ENCODE measurements around the gene PRPS1L1.

PRPS1L1 gene

GRCh38 chr7:17983221-17984062, 44.2 kb downstream of the PRPS1L1 start:
- Mint-ChIP-seq H3K36me3 (ENCODE audit: insufficient read depth) (no peaks in the 10 kb centered on the region), H3K4me1 (peaks cover 6% of the 10 kb centered on the region), H3K9me3 (no peaks in the 10 kb centered on the region), H3K4me3 (no peak overlapping the region), H3K27ac (ENCODE audit: low read depth) (no peak overlapping the region), H3K27me3 (no peaks in the 10 kb centered on the region)
- no peak for ATAC-seq (replicated peaks; ENCODE audit: extremely low read depth, poor library complexity, severe bottlenecking)
- DNase-seq (ENCODE audit: low spot score in 2 of 2), result no peak

DNA sequence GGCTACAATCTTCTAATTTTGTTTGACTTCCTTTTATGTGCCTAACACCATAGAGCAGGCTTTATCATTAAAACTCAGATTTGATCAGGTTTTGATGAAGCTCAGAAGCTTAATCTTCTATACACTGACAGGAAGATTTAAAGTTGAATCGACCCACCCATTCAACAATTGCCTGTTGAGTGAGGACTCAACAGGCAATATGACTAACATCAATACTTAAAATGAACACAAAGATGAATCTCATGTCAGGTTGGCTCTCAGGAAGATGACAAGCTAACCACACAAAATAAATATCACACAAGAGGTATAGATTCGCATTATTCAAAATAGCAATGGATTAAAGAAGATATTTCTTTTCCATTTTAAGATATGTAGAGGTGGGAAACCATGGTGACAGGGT, 50.7 kb downstream of the PRPS1L1 start:
- no peaks in the 10 kb centered on the region for H3K9me3 Mint-ChIP-seq
- no peak overlapping the region for H3K4me3 Mint-ChIP-seq
- no peaks in the 10 kb centered on the region for H3K36me3 Mint-ChIP-seq (ENCODE audit: insufficient read depth)
- ATAC-seq (replicated peaks; ENCODE audit: extremely low read depth, poor library complexity, severe bottlenecking), result no peak
- no peaks in the 10 kb centered on the region for H3K4me1 Mint-ChIP-seq
- DNase-seq (ENCODE audit: low spot score in 2 of 2), result no peak
- H3K27ac Mint-ChIP-seq (ENCODE audit: low read depth), result no peak overlapping the region
- H3K27me3 Mint-ChIP-seq, result peaks cover 9% of the 10 kb centered on the region
